AG04450 (cell line): Measurements from ENCODE around the gene ARHGAP22. TPM values are rescaled to one million over a fixed set of nuclear protein-coding genes. Genes with fewer than 3 reads are reported as not detected.

ENCODE experiments used
- CTCF ChIA-PET: fragments of 300-600, 350-600 bp; formaldehyde crosslinking; extraction: SDS; loops from one replicate; lab custom pipeline; 2022; ENCODE audit warnings: antibody characterized with exemption, inconsistent platforms; lab: Charles Lee
- POLR2A ChIA-PET: fragments of 350-600 bp; formaldehyde crosslinking; extraction: SDS; loops from one replicate; lab custom pipeline; 2021; ENCODE audit warnings: antibody characterized with exemption, inconsistent platforms; lab: Yijun Ruan, JAX
- DNase-seq: peaks from one replicate; pipeline ENCODE4 v3.0.0-alpha.2; 2011; ENCODE audit warnings: low read depth, low spot score
- H3K27ac ChIP-seq: one replicate; pipeline ENCODE4 v1.5.1; 2012; ENCODE audit warnings: low read depth, low read length, control low read depth
- H3K27me3 ChIP-seq: one replicate; pipeline ENCODE4 v1.6.0; 2012; ENCODE audit warnings: low read length; ENCODE audit not compliant: control insufficient read depth, insufficient read depth
- H3K4me3 ChIP-seq: 2 replicates; pipeline ENCODE4 v1.5.1; 2011; ENCODE audit warnings: mild to moderate bottlenecking, low read depth, low read length, control low read depth
- H3K9me3 ChIP-seq: 2 replicates; pipeline ENCODE4 v1.5.1; 2012; ENCODE audit warnings: low read length; ENCODE audit not compliant: control insufficient read depth, insufficient read depth
- CTCF ChIP-seq: IDR thresholded peaks from 2 replicates; pipeline ENCODE4 v1.5.1; 2011; ENCODE audit warnings: low read depth, low read length, control low read depth, inconsistent platforms
- polyA plus RNA-seq: library from polyadenylated mRNA; depleted of rRNA; stranded (reverse); fragments of >200 nt; gene quantifications from 2 replicates; pipeline ENCODE4 v1.2.3, GENCODE V29; 2011

The ARHGAP22 gene
- polyA plus RNA-seq, 1 experiment: 8.2 TPM

GRCh38 chr10:48456808-48457761, 147.8 kb downstream of the ARHGAP22 start:
- CTCF ChIA-PET: no interaction called here
- DNase-seq: no peak
- H3K9me3 ChIP-seq: no peaks in the 10 kb centered on the region

GRCh38 chr10:48456361-48456804, 148.5 kb downstream of the ARHGAP22 start:
- no peak for DNase-seq
- Histone ChIP-seq H3K27ac (no peak overlapping the region), H3K9me3 (no peaks in the 10 kb centered on the region), H3K4me3 (no peak overlapping the region), H3K27me3 (no peaks in the 10 kb centered on the region)
- TF ChIP-seq CTCF: no peak
- POLR2A ChIA-PET: no interaction called here
- CTCF ChIA-PET: no interaction called here

More at GRCh38 chr10:48456808-48457761, 147.8 kb downstream of the ARHGAP22 start:
- H3K4me3 ChIP-seq: no peak overlapping the region
- TF ChIP-seq CTCF: no peak
- POLR2A ChIA-PET: no interaction called here
- H3K27ac ChIP-seq: no peak overlapping the region
- H3K27me3 ChIP-seq: no peaks in the 10 kb centered on the region

GRCh38 chr10:48455392-48456151, 149.3 kb downstream of the ARHGAP22 start:
- no peak overlapping the region for H3K4me3 ChIP-seq
- H3K27me3 ChIP-seq: no peaks in the 10 kb centered on the region
- H3K27ac ChIP-seq: no peak overlapping the region
- ChIA-PET CTCF (interaction anchor here (0.7 kb wide), 1 partner anchor 23 kb away, joined by 4 read pairs; no protein-coding TSS in a partner anchor), POLR2A (no interaction called here)
- DNase-seq: no peak
- no peak for TF ChIP-seq CTCF
- no peaks in the 10 kb centered on the region for H3K9me3 ChIP-seq

GRCh38 chr10:48455055-48455391, 149.8 kb downstream of the ARHGAP22 start:
- POLR2A ChIA-PET: no interaction called here
- CTCF ChIA-PET: interaction anchor here (0.7 kb wide), 1 partner anchor 23 kb away, joined by 4 read pairs; no protein-coding TSS in a partner anchor

More at GRCh38 chr10:48455055-48455391, 149.8 kb downstream of the ARHGAP22 start:
- Histone ChIP-seq H3K4me3 (no peak overlapping the region), H3K27ac (no peak overlapping the region), H3K9me3 (no peaks in the 10 kb centered on the region), H3K27me3 (no peaks in the 10 kb centered on the region)
- no peak for TF ChIP-seq CTCF
- DNase-seq: no peak
